Uterus (tissue), 4 donors: ENCODE data around the gene PACRG. TPM values are rescaled to one million over a fixed set of nuclear protein-coding genes. Genes with fewer than 3 reads are reported as not detected.

Experiments used
- DNase-seq, 2 donors: peaks; one replicate each; pipeline ENCODE4 v3.0.0-alpha.2; 2019 to 2020
- H3K27ac ChIP-seq, 2 donors: fragments of 200-600 bp; sonication (generic); 1 replicate in 1 of 2; 2 replicates in 1 of 2; pipeline ENCODE4 v1.5.1; 2016 to 2018
- H3K27me3 ChIP-seq, 2 donors: fragments of 200-600 bp; sonication (generic); one replicate each; pipeline ENCODE4 v1.5.1; 2018 to 2019; ENCODE audit warnings: control low read depth in 1 of 2
- H3K36me3 ChIP-seq, 2 donors: fragments of 200-600 bp; sonication (generic); one replicate each; pipeline ENCODE4 v1.5.1; 2019; ENCODE audit warnings: control low read depth in 1 of 2
- H3K4me1 ChIP-seq, 2 donors: fragments of 200-600 bp; sonication (generic); one replicate each; pipeline ENCODE4 v1.5.1; 2018 to 2019; ENCODE audit warnings: control low read depth in 1 of 2
- H3K4me3 ChIP-seq, 2 donors: fragments of 200-600 bp; sonication (generic); 1 replicate in 1 of 2; 2 replicates in 1 of 2; pipeline ENCODE4 v1.5.1; 2018 to 2019; ENCODE audit warnings: mild to moderate bottlenecking in 1 of 2
- H3K9me3 ChIP-seq, 2 donors: fragments of 200-600 bp; sonication (generic); one replicate each; pipeline ENCODE4 v1.5.1; 2019; ENCODE audit warnings: control low read depth in 1 of 2
- CTCF ChIP-seq, 4 experiments: fragments of 200-600 bp in 2 of 4; fragments of 450-650 bp in 2 of 4; sonication (generic) in 2 of 4; IDR thresholded peaks; one replicate each; pipeline ENCODE4 v1.5.1; 2016 to 2019; ENCODE audit warnings: antibody characterized with exemption in 4 of 4, mild to moderate bottlenecking in 2 of 4, moderate library complexity in 1 of 4
- POLR2A ChIP-seq, 2 donors: fragments of 450-650 bp; IDR thresholded peaks; one replicate each; pipeline ENCODE4 v1.6.1; 2016; ENCODE audit warnings: antibody characterized with exemption in 2 of 2, mild to moderate bottlenecking in 1 of 2, moderate library complexity in 1 of 2
- intact Hi-C: fragments of 100-400 bp; cut with DNase I; formaldehyde crosslinking; loops from one replicate; pipeline ENCODE4 v1.15.1; 2023; ENCODE audit warnings: low total_unique reads
- total RNA-seq, 4 donors: library from RNA; depleted of rRNA in 3 of 4; stranded (reverse); fragments of >200 nt in 3 of 4; gene quantifications; one replicate each; pipeline versions ENCODE4 v1.1.0 to v1.2.4, GENCODE V29; 2014 to 2023
- donor health status: DM: yes; HTN: yes; CAD: no.

The PACRG gene
- total RNA-seq, 4 donors from 2014 or later, result 4.6 to 12.3 (median 7.5) TPM

GRCh38 chr6:163193326-163193725 is 465.6 kb downstream of the PACRG start:
- TF ChIP-seq POLR2A (IDR thresholded peaks at IDR 0.05) (no peak), CTCF (IDR thresholded peaks at IDR 0.05) (no peak)
- H3K36me3 ChIP-seq, result no peaks in the 10 kb centered on the region
- no peaks in the 10 kb centered on the region for H3K9me3 ChIP-seq
- DNase-seq, result no peak
- intact Hi-C loops, result no loop called here
- H3K4me1 ChIP-seq, result no peaks in the 10 kb centered on the region
- H3K4me3 ChIP-seq, result no peak overlapping the region
- H3K27me3 ChIP-seq, result no peaks in the 10 kb centered on the region
- H3K27ac ChIP-seq, result no peak overlapping the region

- Histone ChIP-seq H3K36me3 (no peaks in the 10 kb centered on the region), H3K4me1 (no peaks in the 10 kb centered on the region), H3K27me3 (no peaks in the 10 kb centered on the region), H3K27ac (no peak overlapping the region), H3K4me3 (no peak overlapping the region), H3K9me3 (no peaks in the 10 kb centered on the region)
- no peak for TF ChIP-seq CTCF (IDR thresholded peaks at IDR 0.05)
- no peak for TF ChIP-seq POLR2A (IDR thresholded peaks at IDR 0.05)
- intact Hi-C loops, result no loop called here
- no peak for DNase-seq
Observed at GRCh38 chr6:163195721-163196691, 468.2 kb downstream of the PACRG start.

GRCh38 chr6:163197839-163198238 is 470.1 kb downstream of the PACRG start:
- intact Hi-C loops, result no loop called here
- Histone ChIP-seq H3K36me3 (no peaks in the 10 kb centered on the region), H3K9me3 (no peaks in the 10 kb centered on the region), H3K4me3 (no peak overlapping the region), H3K4me1 (no peaks in the 10 kb centered on the region), H3K27ac (no peak overlapping the region), H3K27me3 (no peaks in the 10 kb centered on the region)
- no peak for DNase-seq
- TF ChIP-seq POLR2A (IDR thresholded peaks at IDR 0.05) (no peak), CTCF (IDR thresholded peaks at IDR 0.05) (no peak)

DNA sequence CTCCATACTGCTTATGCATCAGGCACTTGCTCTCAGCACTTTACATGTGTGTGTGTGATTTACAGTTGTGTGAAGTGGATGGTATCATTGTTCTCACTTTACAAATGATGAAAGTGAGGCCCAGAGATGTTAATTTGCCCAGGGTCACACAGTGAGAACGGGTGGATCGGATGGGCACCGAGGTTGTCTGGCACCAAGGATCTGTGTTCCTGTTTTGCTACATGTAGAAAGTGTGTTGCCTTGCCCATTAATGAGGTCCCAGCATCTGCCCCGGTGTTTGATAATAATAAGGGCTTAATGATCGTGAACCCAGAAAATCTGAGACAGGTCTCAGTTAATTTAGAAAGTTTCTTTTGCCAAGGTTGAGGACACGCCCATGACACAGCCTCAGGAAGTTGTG is 470.6 kb downstream of the PACRG start:
- no peaks in the 10 kb centered on the region for H3K36me3 ChIP-seq
- no peak overlapping the region for H3K27ac ChIP-seq
- H3K4me3 ChIP-seq, result no peak overlapping the region
- no peaks in the 10 kb centered on the region for H3K27me3 ChIP-seq
- TF ChIP-seq POLR2A (IDR thresholded peaks at IDR 0.05), result no peak
- TF ChIP-seq CTCF (IDR thresholded peaks at IDR 0.05), result no peak
- DNase-seq, result no peak
- intact Hi-C loops, result no loop called here
- no peaks in the 10 kb centered on the region for H3K4me1 ChIP-seq
- no peaks in the 10 kb centered on the region for H3K9me3 ChIP-seq

DNA sequence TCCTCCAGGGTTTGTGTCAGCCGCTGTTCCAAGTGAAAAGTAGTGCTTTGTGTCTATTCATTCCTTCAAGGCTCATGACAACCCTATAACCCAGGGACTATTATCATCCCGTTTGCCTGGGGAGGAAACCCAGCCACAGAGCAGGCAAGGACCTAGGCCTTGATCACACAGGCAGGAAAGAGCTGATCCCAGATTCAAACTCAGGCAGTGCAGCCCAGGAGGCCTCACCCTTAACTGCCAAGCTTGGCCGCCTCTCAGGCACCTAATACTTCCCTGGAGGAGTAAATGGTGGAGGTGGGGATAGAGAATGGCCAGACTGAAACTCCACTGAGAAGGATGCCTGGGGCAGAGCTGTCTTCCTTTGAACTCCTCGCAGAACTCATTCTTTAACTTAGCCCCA is 471.6 kb downstream of the PACRG start:
- H3K27me3 ChIP-seq, result no peaks in the 10 kb centered on the region
- H3K4me1 ChIP-seq, result no peaks in the 10 kb centered on the region
- H3K36me3 ChIP-seq, result no peaks in the 10 kb centered on the region
- no peak for DNase-seq
- no peak for TF ChIP-seq CTCF (IDR thresholded peaks at IDR 0.05)
- no peak for TF ChIP-seq POLR2A (IDR thresholded peaks at IDR 0.05)
- no peak overlapping the region for H3K27ac ChIP-seq
- intact Hi-C loops, result no loop called here
- no peak overlapping the region for H3K4me3 ChIP-seq
- no peaks in the 10 kb centered on the region for H3K9me3 ChIP-seq
